Ovary (tissue), 3 donors: ENCODE results near the gene KCNJ5.

ENCODE experiments used
- CTCF ChIP-seq, 3 donors: fragments of 450-650 bp in 2 of 3; fragments of 200-600 bp in 1 of 3; IDR thresholded peaks; one replicate each; pipeline versions ENCODE4 v1.5.1 to v1.8.0; 2016 to 2022; ENCODE audit warnings: antibody characterized with exemption in 3 of 3, mild to moderate bottlenecking in 1 of 3
- EP300 ChIP-seq: sonication (generic); formaldehyde crosslinking; IDR thresholded peaks from one replicate; pipeline ENCODE4 v1.6.1; 2017; ENCODE audit warnings: antibody characterized with exemption
- POLR2A ChIP-seq: fragments of 450-650 bp; IDR thresholded peaks from one replicate; pipeline ENCODE4 v1.6.1; 2017; ENCODE audit warnings: antibody characterized with exemption, mild to moderate bottlenecking, moderate library complexity
- donor health status: DM: no; HTN: no; CAD: no.

DNA sequence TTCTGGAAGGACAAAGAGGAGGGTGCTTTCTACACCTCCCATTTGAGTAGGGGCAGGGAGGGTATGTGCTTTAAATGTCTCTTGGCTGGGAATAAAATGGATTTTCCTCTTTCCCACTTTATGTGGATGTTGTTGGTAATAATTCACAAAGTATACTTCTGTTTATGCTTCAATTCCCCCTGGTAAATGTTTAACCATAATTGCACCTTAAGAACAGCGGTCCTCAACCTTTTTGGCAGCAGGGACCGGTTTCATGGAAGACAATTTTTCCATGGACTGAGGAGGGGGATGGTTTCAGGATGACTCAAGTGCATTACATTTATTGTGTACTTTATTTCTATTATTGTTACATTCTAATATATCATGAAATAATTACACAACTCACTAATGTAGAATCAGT lies 55.5 kb downstream of the KCNJ5 start:
- TF ChIP-seq CTCF (IDR thresholded peaks at IDR 0.05) (no peak), EP300 (no peak), POLR2A (no peak)
